Neural cell (in vitro differentiated cells): ENCODE data around the gene LARGE1. TPM values are rescaled to one million over a fixed set of nuclear protein-coding genes. Genes with fewer than 3 reads are reported as not detected.

ENCODE experiments used
- H2AFZ ChIP-seq: fragments of 200-600, 300-800 bp; sonication (generic), shearing (Covaris generic); 2 replicates; pipeline ENCODE4 v1.6.0; 2014; ENCODE audit warnings: low read depth, mild to moderate bottlenecking, antibody characterized with exemption, low read length, moderate library complexity
- H3F3A ChIP-seq: fragments of 200-600 bp; shearing (Covaris generic); 2 replicates; pipeline ENCODE4 v1.6.1; 2016; ENCODE audit warnings: mild to moderate bottlenecking, moderate library complexity, mixed read lengths, antibody characterized with exemption, low read length; ENCODE audit not compliant: insufficient read depth, poor library complexity, severe bottlenecking
- H3K27ac ChIP-seq: fragments of 200-600, 300-800 bp; sonication (generic), shearing (Covaris generic); 2 replicates; pipeline ENCODE4 v1.5.1; 2014; ENCODE audit warnings: mild to moderate bottlenecking, low read length, moderate library complexity
- H3K27me3 ChIP-seq: fragments of 300-800, 200-600 bp; sonication (generic), shearing (Covaris generic); 2 replicates; pipeline ENCODE4 v1.6.0; 2014; ENCODE audit warnings: mild to moderate bottlenecking, low read depth, low read length, moderate library complexity; ENCODE audit not compliant: insufficient read depth
- H3K36me3 ChIP-seq: fragments of 300-800, 200-600 bp; sonication (generic), shearing (Covaris generic); 2 replicates; pipeline ENCODE4 v1.5.1; 2014; ENCODE audit warnings: mild to moderate bottlenecking, antibody characterized with exemption, low read length, moderate library complexity; ENCODE audit not compliant: insufficient read depth
- H3K4me2 ChIP-seq: fragments of 300-800, 200-600 bp; sonication (generic), shearing (Covaris generic); 2 replicates; pipeline ENCODE4 v1.6.0; 2014; ENCODE audit warnings: mild to moderate bottlenecking, low read length
- H3K4me3 ChIP-seq: fragments of 300-800, 200-600 bp; sonication (generic), shearing (Covaris generic); 2 replicates; pipeline ENCODE4 v1.5.1; 2014; ENCODE audit warnings: mild to moderate bottlenecking, low read length, moderate library complexity
- H3K79me2 ChIP-seq: fragments of 200-600 bp; shearing (Covaris generic); replicated peaks from 2 replicates; pipeline ENCODE4 v1.6.0; 2014; ENCODE audit warnings: mild to moderate bottlenecking, low read length, moderate library complexity; ENCODE audit not compliant: insufficient read depth
- H3K9ac ChIP-seq: fragments of 300-800, 200-600 bp; sonication (generic), shearing (Covaris generic); 2 replicates; pipeline ENCODE4 v1.6.1; 2016; ENCODE audit warnings: mild to moderate bottlenecking, low read length, mixed read lengths
- H3K9me2 ChIP-seq: fragments of 200-600 bp; shearing (Covaris generic); 2 replicates; pipeline ENCODE4 v1.6.1; 2016; ENCODE audit warnings: mild to moderate bottlenecking, low read length, mixed read lengths; ENCODE audit not compliant: insufficient read depth
- H3K9me3 ChIP-seq: fragments of 200-600, 300-800 bp; sonication (generic), shearing (Covaris generic); 2 replicates; pipeline ENCODE4 v1.6.1; 2016; ENCODE audit warnings: mild to moderate bottlenecking, mixed run types, low read length, moderate library complexity, mixed read lengths
- H4K20me1 ChIP-seq: fragments of 200-600 bp; shearing (Covaris generic); 2 replicates; pipeline ENCODE4 v1.6.1; 2016; ENCODE audit warnings: mild to moderate bottlenecking, mixed run types; ENCODE audit not compliant: insufficient read depth
- CTCF ChIP-seq: fragments of 450-650 bp; IDR thresholded peaks from 2 replicates; pipeline ENCODE4 v1.5.1; 2014; ENCODE audit warnings: antibody characterized with exemption, mild to moderate bottlenecking, moderate library complexity; ENCODE audit not compliant: poor library complexity, severe bottlenecking
- EP300 ChIP-seq: fragments of 450-650 bp; conservative IDR thresholded peaks from 2 replicates; pipeline ENCODE4 v1.6.1; 2014; ENCODE audit warnings: antibody characterized with exemption, mild to moderate bottlenecking, moderate library complexity; ENCODE audit not compliant: poor library complexity, severe bottlenecking
- EZH2 ChIP-seq: fragments of 200-600, 300-800 bp; shearing (Covaris generic), sonication (generic); IDR thresholded peaks from 2 replicates; pipeline ENCODE4 v1.6.1; 2014; ENCODE audit warnings: antibody characterized with exemption, low read length, borderline replicate concordance, mild to moderate bottlenecking; ENCODE audit not compliant: insufficient read depth, poor library complexity, severe bottlenecking
- MXI1 ChIP-seq: fragments of 450-650 bp; conservative IDR thresholded peaks from 2 replicates; pipeline ENCODE4 v1.6.1; 2014; ENCODE audit warnings: antibody characterized with exemption, mild to moderate bottlenecking; ENCODE audit not compliant: poor library complexity, severe bottlenecking
- POLR2AphosphoS5 ChIP-seq: IDR thresholded peaks from 2 replicates; pipeline ENCODE4 v1.6.1; 2012
- RAD21 ChIP-seq: fragments of 450-650 bp; conservative IDR thresholded peaks from 2 replicates; pipeline ENCODE4 v1.6.1; 2014; ENCODE audit warnings: antibody characterized with exemption, mild to moderate bottlenecking, moderate library complexity
- SMC3 ChIP-seq: fragments of 450-650 bp; conservative IDR thresholded peaks from 2 replicates; pipeline ENCODE4 v1.6.1; 2014; ENCODE audit warnings: antibody characterized with exemption, mild to moderate bottlenecking, moderate library complexity; ENCODE audit not compliant: poor library complexity
- TAF1 ChIP-seq: IDR thresholded peaks from 2 replicates; pipeline ENCODE4 v1.6.1; 2012; ENCODE audit warnings: low read depth
- polyA plus RNA-seq: library from polyadenylated mRNA; depleted of rRNA; stranded (reverse); fragments of >200 nt; gene quantifications from 2 replicates; pipeline ENCODE4 v1.2.3, GENCODE V29; 2014
- TF ChIP-seq, protein P1 (sequence below): IDR thresholded peaks from 2 replicates; pipeline ENCODE4 v1.6.1; 2012; ENCODE audit warnings: borderline replicate concordance

The LARGE1 gene
- polyA plus RNA-seq, 1 donor from 2014 or later, result 27.5 TPM

DNA sequence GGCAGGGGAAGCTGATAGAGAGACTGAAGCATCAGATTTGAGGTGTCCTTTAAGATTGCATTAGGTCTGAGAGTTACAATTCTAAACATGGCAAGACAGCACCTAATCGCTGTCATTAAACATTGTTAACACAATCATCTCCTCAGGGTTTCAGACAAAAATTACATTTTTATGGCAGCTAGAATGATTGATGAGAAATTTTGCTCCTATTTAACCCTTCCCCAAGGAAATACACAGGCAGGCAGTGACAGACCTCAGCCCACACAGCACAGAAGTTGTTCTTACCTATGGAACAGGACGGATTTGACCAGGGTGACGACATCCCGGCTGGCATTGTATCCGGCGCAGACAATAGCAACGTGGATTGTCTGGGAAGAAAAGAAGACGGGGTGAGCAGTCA lies 294.3 kb downstream of the LARGE1 start:
- Histone ChIP-seq H3K4me3 (peak overlapping the region; percentile 27), H3K4me2 (peak overlapping the region; percentile 67), H3K9me2 (no peaks in the 10 kb centered on the region), H3K27me3 (no peaks in the 10 kb centered on the region), H3K27ac (peak overlapping the region; percentile 69), H3K9me3 (no peaks in the 10 kb centered on the region), H3F3A (no peaks in the 10 kb centered on the region), H2AFZ (no peak overlapping the region), H3K79me2 (no peaks in the 10 kb centered on the region), H3K9ac (peak overlapping the region; percentile 25), H3K36me3 (no peaks in the 10 kb centered on the region), H4K20me1 (no peaks in the 10 kb centered on the region)
- TF ChIP-seq SMC3 (peak; percentile 37), EZH2 (no peak), MXI1 (peak; percentile 19), RAD21 (peak; percentile 40), TAF1 (no peak), CTCF (no peak), EP300 (peak; percentile 92), POLR2AphosphoS5 (peak; percentile 90)
- TF ChIP-seq, protein P1, sequence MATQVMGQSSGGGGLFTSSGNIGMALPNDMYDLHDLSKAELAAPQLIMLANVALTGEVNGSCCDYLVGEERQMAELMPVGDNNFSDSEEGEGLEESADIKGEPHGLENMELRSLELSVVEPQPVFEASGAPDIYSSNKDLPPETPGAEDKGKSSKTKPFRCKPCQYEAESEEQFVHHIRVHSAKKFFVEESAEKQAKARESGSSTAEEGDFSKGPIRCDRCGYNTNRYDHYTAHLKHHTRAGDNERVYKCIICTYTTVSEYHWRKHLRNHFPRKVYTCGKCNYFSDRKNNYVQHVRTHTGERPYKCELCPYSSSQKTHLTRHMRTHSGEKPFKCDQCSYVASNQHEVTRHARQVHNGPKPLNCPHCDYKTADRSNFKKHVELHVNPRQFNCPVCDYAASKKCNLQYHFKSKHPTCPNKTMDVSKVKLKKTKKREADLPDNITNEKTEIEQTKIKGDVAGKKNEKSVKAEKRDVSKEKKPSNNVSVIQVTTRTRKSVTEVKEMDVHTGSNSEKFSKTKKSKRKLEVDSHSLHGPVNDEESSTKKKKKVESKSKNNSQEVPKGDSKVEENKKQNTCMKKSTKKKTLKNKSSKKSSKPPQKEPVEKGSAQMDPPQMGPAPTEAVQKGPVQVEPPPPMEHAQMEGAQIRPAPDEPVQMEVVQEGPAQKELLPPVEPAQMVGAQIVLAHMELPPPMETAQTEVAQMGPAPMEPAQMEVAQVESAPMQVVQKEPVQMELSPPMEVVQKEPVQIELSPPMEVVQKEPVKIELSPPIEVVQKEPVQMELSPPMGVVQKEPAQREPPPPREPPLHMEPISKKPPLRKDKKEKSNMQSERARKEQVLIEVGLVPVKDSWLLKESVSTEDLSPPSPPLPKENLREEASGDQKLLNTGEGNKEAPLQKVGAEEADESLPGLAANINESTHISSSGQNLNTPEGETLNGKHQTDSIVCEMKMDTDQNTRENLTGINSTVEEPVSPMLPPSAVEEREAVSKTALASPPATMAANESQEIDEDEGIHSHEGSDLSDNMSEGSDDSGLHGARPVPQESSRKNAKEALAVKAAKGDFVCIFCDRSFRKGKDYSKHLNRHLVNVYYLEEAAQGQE, result peak; percentile 27

DNA sequence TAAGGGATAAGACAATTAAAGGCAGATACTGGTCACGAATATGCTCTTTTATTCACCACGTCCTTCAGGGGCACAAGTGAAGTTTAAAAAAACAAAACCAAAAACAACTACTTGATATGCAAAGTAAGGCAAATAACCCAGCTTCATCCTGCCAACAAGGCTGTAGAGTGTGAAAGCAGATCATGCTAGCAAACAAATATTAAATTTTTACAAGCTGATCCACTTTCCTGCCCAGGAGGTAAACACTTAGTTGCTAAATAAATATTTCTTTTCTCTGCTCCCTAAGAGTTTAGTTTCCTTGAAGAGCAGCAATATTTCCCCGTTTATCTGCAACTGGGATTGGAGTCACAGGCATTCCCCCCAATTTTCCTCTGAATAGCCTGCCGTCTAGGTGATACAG lies 300.2 kb downstream of the LARGE1 start:
- no peaks in the 10 kb centered on the region for H3F3A ChIP-seq
- H3K9me2 ChIP-seq, result no peaks in the 10 kb centered on the region
- no peak overlapping the region for H3K4me2 ChIP-seq
- H3K79me2 ChIP-seq, result no peaks in the 10 kb centered on the region
- no peak overlapping the region for H2AFZ ChIP-seq
- no peak overlapping the region for H3K4me3 ChIP-seq
- H3K9me3 ChIP-seq, result no peaks in the 10 kb centered on the region
- H3K27me3 ChIP-seq, result no peaks in the 10 kb centered on the region
- H3K27ac ChIP-seq, result no peak overlapping the region
- no peak overlapping the region for H3K9ac ChIP-seq
- no peaks in the 10 kb centered on the region for H3K36me3 ChIP-seq
- TF ChIP-seq POLR2AphosphoS5 (no peak), SMC3 (no peak), EZH2 (no peak), TAF1 (no peak), EP300 (no peak), CTCF (no peak)
- TF ChIP-seq, protein P1, result no peak
- H4K20me1 ChIP-seq, result no peaks in the 10 kb centered on the region
